ENCODE results near the gene SLC37A3.

SLC37A3 gene

GRCh38 chr7:140403878-140404564 lies 5.7 kb upstream of the SLC37A3 start, which contains the start of gene RAB19:
Gene RAB19, plus strand, starts transcription at chr7:140404058. Its CDS starts 3,589 bp downstream, at chr7:140407647.
- peak within 1 kb of the TSS; percentile 29 to 53 (median 35) for H3K4me3 ChIP-seq
- peak within 1 kb of the TSS in 11 of 21 experiments; percentile 26 to 77 (median 68) for H3K27ac ChIP-seq

DNA sequence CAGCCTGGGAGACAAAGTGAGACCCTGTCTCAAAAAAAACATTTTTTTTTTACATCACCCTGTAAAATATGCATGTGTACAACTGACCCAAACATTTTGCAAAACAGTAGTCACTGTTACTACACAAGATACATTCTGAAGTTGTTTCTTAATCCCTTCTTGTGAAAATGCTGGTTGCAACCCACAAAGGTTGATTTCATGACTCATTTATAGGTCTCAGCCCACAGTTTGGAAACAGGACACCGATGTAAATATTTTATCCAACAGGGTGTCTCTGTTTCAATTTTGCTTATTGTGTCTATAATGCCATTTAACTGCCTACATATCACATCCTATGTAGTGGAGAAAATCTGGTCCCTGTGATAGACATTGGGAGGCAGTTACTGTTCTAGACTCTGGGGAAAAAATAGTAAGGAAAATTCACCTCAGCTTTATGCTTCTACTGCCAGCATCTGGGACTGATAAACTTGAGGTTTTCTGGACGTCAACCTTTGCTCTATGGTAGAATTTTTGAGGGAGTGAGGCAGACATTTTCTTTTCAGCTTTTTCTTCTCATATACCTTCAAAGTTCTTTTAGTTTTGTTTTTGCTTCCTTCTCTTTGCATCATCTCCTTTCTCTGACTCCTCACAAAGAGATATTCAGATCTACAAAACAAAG lies 4.0 kb upstream of the SLC37A3 start:
- Histone ChIP-seq H3K4me3 (no peak overlapping the region), H3K27ac (no peak overlapping the region)

DNA sequence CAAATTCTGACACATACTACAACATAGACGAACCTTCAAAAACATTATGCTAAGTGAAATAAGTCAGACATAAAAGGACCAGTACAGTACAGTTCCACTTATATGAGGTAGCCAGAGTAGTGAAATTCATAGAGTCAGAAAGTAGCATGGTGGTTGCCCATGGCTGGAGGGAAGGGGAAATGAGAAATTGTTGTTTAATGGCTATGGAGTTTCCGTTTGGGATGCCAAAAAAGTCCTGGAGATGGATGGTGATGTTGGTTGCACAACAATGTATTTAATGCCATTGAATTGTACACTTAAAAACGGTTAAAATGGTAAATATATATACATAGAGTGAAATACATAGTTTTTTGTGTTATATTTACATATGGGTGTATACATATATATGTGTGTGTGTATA lies 2.1 kb upstream of the SLC37A3 start:
- H3K4me3 ChIP-seq = no peak overlapping the region
- no peak overlapping the region for H3K27ac ChIP-seq

DNA sequence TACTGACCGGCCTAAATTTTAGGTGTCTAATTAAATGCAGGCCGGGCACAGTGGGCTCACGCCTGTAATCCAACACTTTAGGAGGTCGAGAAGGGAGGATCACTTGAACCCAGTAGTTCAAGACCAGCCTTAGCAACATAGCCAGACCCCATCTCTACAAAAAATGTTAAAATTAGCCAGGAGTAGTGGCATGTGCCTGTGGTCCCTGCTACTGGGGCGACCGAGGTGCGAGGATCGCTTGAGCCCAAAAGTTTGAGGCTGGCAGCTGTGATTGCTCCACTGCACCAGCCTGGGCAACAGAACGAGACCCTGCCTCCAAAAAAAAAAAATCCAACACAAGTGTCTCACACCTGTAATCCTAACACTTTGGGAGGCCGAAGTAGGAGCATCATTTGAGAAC lies 491 bp upstream of the SLC37A3 start:
- Histone ChIP-seq H3K27ac (no peak overlapping the region), H3K4me3 (peak overlapping the region in 3 of 7 experiments; percentile 94 to 98 (median 95))

GRCh38 chr7:140393756-140394306 lies 4.5 kb downstream of the SLC37A3 start:
- Histone ChIP-seq H3K27ac (no peak overlapping the region), H3K4me3 (no peak overlapping the region)

GRCh38 chr7:140391634-140392033 lies 6.7 kb downstream of the SLC37A3 start:
- Histone ChIP-seq H3K4me3 (no peak overlapping the region), H3K27ac (no peak overlapping the region)

- H3K27ac ChIP-seq = no peak overlapping the region
- H3K4me3 ChIP-seq = no peak overlapping the region
These were observed 7.7 kb downstream of the SLC37A3 start for GRCh38 chr7:140390466-140391190.

GRCh38 chr7:140390034-140390433 lies 8.3 kb downstream of the SLC37A3 start:
- Histone ChIP-seq H3K27ac (no peak overlapping the region), H3K4me3 (no peak overlapping the region)

- Histone ChIP-seq H3K4me3 (no peak overlapping the region), H3K27ac (no peak overlapping the region)
These were observed 8.9 kb downstream of the SLC37A3 start for GRCh38 chr7:140389445-140389844.

DNA sequence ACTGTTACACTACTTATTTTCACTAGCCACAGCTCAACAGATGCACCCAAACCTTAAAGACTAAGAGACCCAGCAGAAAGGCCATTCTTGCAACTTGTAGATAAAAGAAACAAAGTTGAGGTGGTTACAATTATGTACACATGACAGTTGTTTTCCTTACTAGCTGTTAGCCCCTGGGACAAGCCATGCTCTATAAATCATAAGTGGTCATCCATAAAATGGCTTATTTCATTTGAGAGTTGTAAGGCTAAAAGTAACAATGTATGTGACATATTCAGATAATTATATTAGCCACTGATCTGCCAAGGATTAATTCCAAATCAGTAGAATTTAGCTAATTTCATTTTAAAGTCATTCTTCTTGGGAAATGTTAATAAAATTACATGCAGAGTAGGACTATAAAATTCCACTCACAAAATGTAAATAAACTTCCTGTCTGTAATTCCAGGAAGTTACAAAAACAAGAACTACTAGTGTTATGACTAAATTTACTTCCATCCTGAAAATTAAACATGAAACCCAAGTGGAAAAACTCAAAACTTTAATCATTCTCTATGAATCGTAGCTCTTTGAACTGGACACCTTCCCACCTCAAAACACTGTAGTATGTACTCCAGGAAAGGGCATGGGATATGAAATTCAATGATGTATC lies 13.3 kb downstream of the SLC37A3 start:
- Histone ChIP-seq H3K27ac (no peak overlapping the region), H3K4me3 (no peak overlapping the region)

- Histone ChIP-seq H3K27ac (no peak overlapping the region), H3K4me3 (no peak overlapping the region)
These were observed 14.2 kb downstream of the SLC37A3 start for GRCh38 chr7:140383954-140384713.

DNA sequence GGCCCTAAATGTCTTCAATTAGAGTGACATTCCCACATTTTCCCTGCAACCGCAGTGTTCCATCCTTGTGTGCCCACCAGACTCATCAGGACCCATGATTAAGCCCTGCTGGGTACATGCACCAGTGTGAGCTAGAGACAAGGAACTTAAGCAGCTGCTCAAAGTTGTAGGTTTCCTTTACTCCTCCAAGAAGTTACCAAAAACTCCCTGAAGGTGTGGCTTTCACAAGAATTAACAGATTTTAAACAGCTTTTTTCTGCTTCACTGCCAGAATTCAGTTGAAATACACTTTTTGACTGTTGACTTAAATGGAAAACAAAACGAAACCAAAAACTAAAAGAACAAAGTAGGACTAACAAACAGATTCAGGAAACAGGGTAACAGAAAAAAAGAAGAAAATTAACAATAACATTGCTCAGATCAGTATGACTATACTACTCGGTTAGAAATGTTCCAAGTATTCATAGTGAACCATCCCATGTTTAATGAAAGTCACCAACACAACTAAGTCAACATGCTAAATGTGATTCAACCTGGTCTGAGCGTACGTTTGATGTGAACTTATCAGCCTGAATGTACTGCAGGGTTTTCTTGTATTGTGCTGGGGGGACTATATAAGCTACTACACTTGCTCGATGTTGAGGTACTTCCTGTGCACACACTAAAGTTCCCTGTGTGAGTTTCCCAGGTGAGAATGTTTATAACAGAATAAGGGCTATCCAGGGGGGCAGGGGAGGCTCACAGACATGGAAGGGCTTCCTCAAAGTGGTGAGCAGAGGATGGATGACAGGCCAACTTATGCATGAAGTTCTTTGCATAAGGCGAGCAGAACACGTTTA lies 22.2 kb downstream of the SLC37A3 start:
- peak overlapping the region in 9 of 21 experiments; percentile 11 to 85 (median 43) for H3K27ac ChIP-seq
- no peak overlapping the region for H3K4me3 ChIP-seq

- no peak overlapping the region for H3K4me3 ChIP-seq
- peak overlapping the region in 5 of 21 experiments; percentile 33 to 85 (median 43) for H3K27ac ChIP-seq
These were observed 23.0 kb downstream of the SLC37A3 start for GRCh38 chr7:140375323-140375722.

- Histone ChIP-seq H3K27ac (no peak overlapping the region), H3K4me3 (no peak overlapping the region)
These were observed 29.0 kb downstream of the SLC37A3 start for GRCh38 chr7:140369294-140369693.

- H3K4me3 ChIP-seq = no peak overlapping the region
- H3K27ac ChIP-seq = no peak overlapping the region
These were observed 30.8 kb downstream of the SLC37A3 start for GRCh38 chr7:140367528-140367927.

DNA sequence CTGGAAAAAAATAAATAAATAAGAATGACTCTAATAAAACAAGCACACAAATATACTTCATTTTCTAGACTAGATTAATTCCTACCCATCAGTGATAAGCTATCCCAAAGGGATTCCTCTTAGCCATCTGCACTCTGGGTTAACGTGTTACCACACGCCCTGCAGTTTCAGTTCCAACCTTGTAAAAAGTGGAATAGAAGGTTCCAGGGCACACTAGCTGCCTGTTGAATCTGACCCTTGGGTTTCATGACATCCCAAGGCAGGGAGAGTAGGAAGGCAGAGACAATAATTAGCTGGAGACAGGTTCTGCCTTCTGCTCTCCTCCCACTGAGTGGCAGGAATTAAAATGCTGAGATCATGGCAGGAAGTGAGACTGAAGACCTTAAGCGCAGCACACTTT lies 33.5 kb downstream of the SLC37A3 start:
- peak overlapping the region in 5 of 21 experiments; percentile 1 to 54 (median 4) for H3K27ac ChIP-seq

GRCh38 chr7:140360697-140361229 lies 37.6 kb downstream of the SLC37A3 start:
- H3K27ac ChIP-seq = no peak overlapping the region
- no peak overlapping the region for H3K4me3 ChIP-seq

More for the DNA sequence above, 33.5 kb downstream of the SLC37A3 start:
- no peak overlapping the region for H3K4me3 ChIP-seq
